ENCODE data around the gene TBC1D8. TPM values are rescaled to one million over a fixed set of nuclear protein-coding genes. Genes with fewer than 3 reads are reported as not detected.

TBC1D8 gene
- total RNA-seq, 1 donor from 2014 or later, result 72.1 TPM

GRCh38 chr2:100977511-100977910, 173.7 kb downstream of the TBC1D8 start:
- DNase-seq (ENCODE audit: low spot score), result no peak

- peak; percentile 48 for DNase-seq (ENCODE audit: low spot score)
These were observed 174.4 kb downstream of the TBC1D8 start for GRCh38 chr2:100976645-100977391.

GRCh38 chr2:100976061-100976460, 175.1 kb downstream of the TBC1D8 start:
- no peak for DNase-seq (ENCODE audit: low spot score)

GRCh38 chr2:100975521-100975785, 175.7 kb downstream of the TBC1D8 start:
- no peak for DNase-seq (ENCODE audit: low spot score)

- DNase-seq (ENCODE audit: low spot score), result no peak
These were observed 176.3 kb downstream of the TBC1D8 start for GRCh38 chr2:100974712-100975520.

GRCh38 chr2:100972452-100972851, 178.7 kb downstream of the TBC1D8 start:
- DNase-seq (ENCODE audit: low spot score), result no peak

GRCh38 chr2:100971221-100971620, 180.0 kb downstream of the TBC1D8 start:
- DNase-seq (ENCODE audit: low spot score), result no peak

- no peak for DNase-seq (ENCODE audit: low spot score)
These were observed 181.2 kb downstream of the TBC1D8 start for GRCh38 chr2:100969998-100970397.

GRCh38 chr2:100968146-100969145, 182.7 kb downstream of the TBC1D8 start:
- no peak for DNase-seq (ENCODE audit: low spot score)

- DNase-seq (ENCODE audit: low spot score), result no peak
These were observed 183.5 kb downstream of the TBC1D8 start for GRCh38 chr2:100967716-100968115.

GRCh38 chr2:100965596-100965995, 185.6 kb downstream of the TBC1D8 start:
- DNase-seq (ENCODE audit: low spot score), result no peak

GRCh38 chr2:100964681-100965169, 186.5 kb downstream of the TBC1D8 start:
- no peak for DNase-seq (ENCODE audit: low spot score)

GRCh38 chr2:100964222-100964621, 187.0 kb downstream of the TBC1D8 start:
- no peak for DNase-seq (ENCODE audit: low spot score)

GRCh38 chr2:100963026-100963375, 188.2 kb downstream of the TBC1D8 start:
- no peak for DNase-seq (ENCODE audit: low spot score)

GRCh38 chr2:100962366-100963025, 188.7 kb downstream of the TBC1D8 start:
- DNase-seq (ENCODE audit: low spot score), result no peak

GRCh38 chr2:100960688-100961087, 190.5 kb downstream of the TBC1D8 start:
- no peak for DNase-seq (ENCODE audit: low spot score)

- no peak for DNase-seq (ENCODE audit: low spot score)
These were observed 191.8 kb downstream of the TBC1D8 start for GRCh38 chr2:100959225-100959880.

- peak; percentile 48 for DNase-seq (ENCODE audit: low spot score)
These were observed 193.1 kb downstream of the TBC1D8 start for GRCh38 chr2:100957996-100958653.

All from mucosa of gallbladder (tissue), 1 donor.